NCI-H2227 treated with DMSO at 0.1 percent for 48 hours (cell line): ENCODE results near the gene SRXN1.

Experiments
- DNase-seq: peaks from one replicate; lab custom pipeline; 2025; lab: John Stamatoyannopoulos, UW

The SRXN1 gene

GRCh38 chr20:635893-636338 is 17.1 kb downstream of the SRXN1 start:
- DNase-seq = no peak

- no peak for DNase-seq
Observed at GRCh38 chr20:635028-635892, 17.7 kb downstream of the SRXN1 start.

GRCh38 chr20:634148-634925 is 18.7 kb downstream of the SRXN1 start:
- DNase-seq = no peak

GRCh38 chr20:631101-631500 is 21.9 kb downstream of the SRXN1 start:
- no peak for DNase-seq

- no peak for DNase-seq
Observed at GRCh38 chr20:626579-626978, 26.4 kb downstream of the SRXN1 start.

GRCh38 chr20:625360-625932 is 27.6 kb downstream of the SRXN1 start:
- DNase-seq = no peak

GRCh38 chr20:623704-624103 is 29.3 kb downstream of the SRXN1 start:
- DNase-seq = no peak

- DNase-seq = no peak
Observed at GRCh38 chr20:623021-623420, 30.0 kb downstream of the SRXN1 start.

- no peak for DNase-seq
Observed at GRCh38 chr20:622161-622560, 30.8 kb downstream of the SRXN1 start.

- DNase-seq = no peak
Observed at GRCh38 chr20:621125-621756, 31.8 kb downstream of the SRXN1 start.

GRCh38 chr20:620246-620645 is 32.8 kb downstream of the SRXN1 start:
- DNase-seq = no peak

- no peak for DNase-seq
Observed at GRCh38 chr20:618980-619379, 34.0 kb downstream of the SRXN1 start.

- no peak for DNase-seq
Observed at GRCh38 chr20:617934-618690, 34.9 kb downstream of the SRXN1 start.

GRCh38 chr20:615514-615913 is 37.5 kb downstream of the SRXN1 start:
- DNase-seq = no peak

GRCh38 chr20:611843-612185 is 41.2 kb downstream of the SRXN1 start:
- DNase-seq = no peak

- DNase-seq = no peak
Observed at GRCh38 chr20:611047-611842, 41.8 kb downstream of the SRXN1 start.

GRCh38 chr20:610130-611046 is 42.6 kb downstream of the SRXN1 start, which contains the start of gene TCF15:
Gene TCF15, minus strand, starts transcription at chr20:610309. Its CDS starts 72 bp downstream, at chr20:610237.
- peak; percentile 69 for DNase-seq

GRCh38 chr20:609371-609964 is 43.5 kb downstream of the SRXN1 start:
- DNase-seq = no peak

GRCh38 chr20:608970-609369 is 44.0 kb downstream of the SRXN1 start:
- DNase-seq = no peak
